Ishikawa (cell line): ENCODE results near the gene DOK6.

ENCODE experiments used
- CEBPB ChIP-seq: IDR thresholded peaks from 2 replicates; pipeline ENCODE4 v1.6.1; 2012
- CREB1 ChIP-seq: IDR thresholded peaks from 2 replicates; pipeline ENCODE4 v1.6.1; 2012; ENCODE audit warnings: low read depth
- EGR1 ChIP-seq: IDR thresholded peaks from 2 replicates; pipeline ENCODE4 v1.6.1; 2012
- EP300 ChIP-seq: IDR thresholded peaks from 2 replicates; pipeline ENCODE4 v1.6.1; 2012; ENCODE audit warnings: borderline replicate concordance
- RAD21 ChIP-seq: IDR thresholded peaks from 2 replicates; pipeline ENCODE4 v1.6.1; 2012; ENCODE audit warnings: low read depth
- TEAD4 ChIP-seq: IDR thresholded peaks from 2 replicates; pipeline ENCODE4 v1.6.1; 2012
- USF1 ChIP-seq: IDR thresholded peaks from 2 replicates; pipeline ENCODE4 v1.6.1; 2012
- YY1 ChIP-seq: IDR thresholded peaks from 2 replicates; pipeline ENCODE4 v1.6.1; 2012; ENCODE audit warnings: low read depth
- TF ChIP-seq, protein P1 (sequence below): IDR thresholded peaks from 2 replicates; pipeline ENCODE4 v1.6.1; 2012; ENCODE audit warnings: low read depth, mild to moderate bottlenecking

- no peak for TF ChIP-seq TEAD4
- TF ChIP-seq, protein P1, sequence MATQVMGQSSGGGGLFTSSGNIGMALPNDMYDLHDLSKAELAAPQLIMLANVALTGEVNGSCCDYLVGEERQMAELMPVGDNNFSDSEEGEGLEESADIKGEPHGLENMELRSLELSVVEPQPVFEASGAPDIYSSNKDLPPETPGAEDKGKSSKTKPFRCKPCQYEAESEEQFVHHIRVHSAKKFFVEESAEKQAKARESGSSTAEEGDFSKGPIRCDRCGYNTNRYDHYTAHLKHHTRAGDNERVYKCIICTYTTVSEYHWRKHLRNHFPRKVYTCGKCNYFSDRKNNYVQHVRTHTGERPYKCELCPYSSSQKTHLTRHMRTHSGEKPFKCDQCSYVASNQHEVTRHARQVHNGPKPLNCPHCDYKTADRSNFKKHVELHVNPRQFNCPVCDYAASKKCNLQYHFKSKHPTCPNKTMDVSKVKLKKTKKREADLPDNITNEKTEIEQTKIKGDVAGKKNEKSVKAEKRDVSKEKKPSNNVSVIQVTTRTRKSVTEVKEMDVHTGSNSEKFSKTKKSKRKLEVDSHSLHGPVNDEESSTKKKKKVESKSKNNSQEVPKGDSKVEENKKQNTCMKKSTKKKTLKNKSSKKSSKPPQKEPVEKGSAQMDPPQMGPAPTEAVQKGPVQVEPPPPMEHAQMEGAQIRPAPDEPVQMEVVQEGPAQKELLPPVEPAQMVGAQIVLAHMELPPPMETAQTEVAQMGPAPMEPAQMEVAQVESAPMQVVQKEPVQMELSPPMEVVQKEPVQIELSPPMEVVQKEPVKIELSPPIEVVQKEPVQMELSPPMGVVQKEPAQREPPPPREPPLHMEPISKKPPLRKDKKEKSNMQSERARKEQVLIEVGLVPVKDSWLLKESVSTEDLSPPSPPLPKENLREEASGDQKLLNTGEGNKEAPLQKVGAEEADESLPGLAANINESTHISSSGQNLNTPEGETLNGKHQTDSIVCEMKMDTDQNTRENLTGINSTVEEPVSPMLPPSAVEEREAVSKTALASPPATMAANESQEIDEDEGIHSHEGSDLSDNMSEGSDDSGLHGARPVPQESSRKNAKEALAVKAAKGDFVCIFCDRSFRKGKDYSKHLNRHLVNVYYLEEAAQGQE, result no peak
- TF ChIP-seq CEBPB, result no peak
- no peak for TF ChIP-seq EP300
- no peak for TF ChIP-seq YY1
- no peak for TF ChIP-seq RAD21
- no peak for TF ChIP-seq USF1
- TF ChIP-seq EGR1, result no peak
- TF ChIP-seq CREB1, result no peak
Measured at GRCh38 chr18:69730664-69731063, 330.0 kb downstream of the DOK6 start.
